Type B pancreatic cell (in vitro differentiated cells): ENCODE results near the gene SFRP2. TPM values are rescaled to one million over a fixed set of nuclear protein-coding genes. Genes with fewer than 3 reads are reported as not detected.

Experiments
- DNase-seq: peaks from one replicate; pipeline ENCODE4 v3.0.0; 2021; ENCODE audit warnings: mixed read lengths; ENCODE audit not compliant: unreplicated experiment; ENCODE audit errors: extremely low spot score
- H3K27ac Mint-ChIP-seq: 2 replicates; pipeline ENCODE4 v1.8.0; 2021; ENCODE audit warnings: mild to moderate bottlenecking, mixed read lengths
- H3K27me3 Mint-ChIP-seq: 2 replicates; pipeline ENCODE4 v1.8.0; 2021; ENCODE audit warnings: mixed read lengths
- H3K36me3 Mint-ChIP-seq: 2 replicates; pipeline ENCODE4 v1.8.0; 2021; ENCODE audit warnings: mixed read lengths
- H3K4me1 Mint-ChIP-seq: one replicate; pipeline ENCODE4 v1.8.0; 2021; ENCODE audit warnings: mixed read lengths; ENCODE audit not compliant: unreplicated experiment
- H3K4me3 Mint-ChIP-seq: 2 replicates; pipeline ENCODE4 v1.8.0; 2021; ENCODE audit warnings: mild to moderate bottlenecking, mixed read lengths
- H3K9me3 Mint-ChIP-seq: 2 replicates; pipeline ENCODE4 v1.8.0; 2021; ENCODE audit warnings: mixed read lengths
- CTCF ChIP-seq: fragments of 200-600 bp; sonication (generic); conservative IDR thresholded peaks from 2 replicates; pipeline ENCODE4 v1.5.0; 2021; ENCODE audit warnings: antibody characterized with exemption, mild to moderate bottlenecking
- total RNA-seq: library from RNA; stranded (reverse); gene quantifications from 2 replicates; pipeline ENCODE4 v1.2.1, GENCODE V29; 2021; ENCODE audit warnings: low replicate concordance

Gene SFRP2
- total RNA-seq, 1 donor from 2014 or later: 31.9 TPM

- Mint-ChIP-seq H3K36me3 (no peaks in the 10 kb centered on the region), H3K27ac (no peak overlapping the region), H3K27me3 (peaks cover 6% of the 10 kb centered on the region), H3K4me3 (no peak overlapping the region), H3K4me1 (no peaks in the 10 kb centered on the region), H3K9me3 (peaks cover 8% of the 10 kb centered on the region)
- DNase-seq: no peak
- no peak for TF ChIP-seq CTCF
Measured at GRCh38 chr4:153817466-153817865, 28.6 kb upstream of the SFRP2 start.

GRCh38 chr4:153816542-153816941 is 27.7 kb upstream of the SFRP2 start:
- H3K27ac Mint-ChIP-seq: no peak overlapping the region
- H3K9me3 Mint-ChIP-seq: peaks cover 8% of the 10 kb centered on the region

GRCh38 chr4:153814789-153815188 is 25.9 kb upstream of the SFRP2 start:
- Mint-ChIP-seq H3K4me1 (no peaks in the 10 kb centered on the region), H3K27ac (no peak overlapping the region), H3K27me3 (peaks cover 6% of the 10 kb centered on the region), H3K36me3 (no peaks in the 10 kb centered on the region), H3K9me3 (peaks cover 6% of the 10 kb centered on the region), H3K4me3 (no peak overlapping the region)
- no peak for TF ChIP-seq CTCF
- DNase-seq: no peak

More at GRCh38 chr4:153816542-153816941, 27.7 kb upstream of the SFRP2 start:
- Mint-ChIP-seq H3K27me3 (peaks cover 6% of the 10 kb centered on the region), H3K4me1 (no peaks in the 10 kb centered on the region), H3K4me3 (no peak overlapping the region), H3K36me3 (no peaks in the 10 kb centered on the region)
- DNase-seq: no peak
- no peak for TF ChIP-seq CTCF

- H3K27me3 Mint-ChIP-seq: no peaks in the 10 kb centered on the region
- TF ChIP-seq CTCF: no peak
- no peak overlapping the region for H3K27ac Mint-ChIP-seq
- no peaks in the 10 kb centered on the region for H3K9me3 Mint-ChIP-seq
- no peaks in the 10 kb centered on the region for H3K4me1 Mint-ChIP-seq
- H3K4me3 Mint-ChIP-seq: no peak overlapping the region
- H3K36me3 Mint-ChIP-seq: no peaks in the 10 kb centered on the region
- no peak for DNase-seq
Measured at GRCh38 chr4:153809916-153810810, 21.3 kb upstream of the SFRP2 start.

- Mint-ChIP-seq H3K27ac (no peak overlapping the region), H3K9me3 (no peaks in the 10 kb centered on the region), H3K4me1 (peaks cover 8% of the 10 kb centered on the region), H3K27me3 (no peaks in the 10 kb centered on the region), H3K36me3 (no peaks in the 10 kb centered on the region), H3K4me3 (no peak overlapping the region)
- DNase-seq: no peak
- no peak for TF ChIP-seq CTCF
Measured at GRCh38 chr4:153809307-153809706, 20.4 kb upstream of the SFRP2 start.
